Stomach (tissue), 9 donors: ENCODE data around the gene UBE2V1. TPM values are rescaled to one million over a fixed set of nuclear protein-coding genes. Genes with fewer than 3 reads are reported as not detected.

ENCODE experiments used
- DNase-seq, 2 donors: peaks; one replicate each; pipeline versions ENCODE4 v3.0.0 to v3.0.0-alpha.2; 2013 to 2019
- H3K27ac ChIP-seq, 5 donors: fragments of 200-600 bp in 4 of 5; sonication (generic) in 4 of 5; one replicate each; pipeline ENCODE4 v1.5.1; 2013 to 2019; ENCODE audit warnings: mild to moderate bottlenecking in 1 of 5, moderate library complexity in 1 of 5
- H3K27me3 ChIP-seq, 3 donors: fragments of 200-600 bp; sonication (generic); one replicate each; pipeline ENCODE4 v1.5.1; 2017 to 2019; ENCODE audit warnings: mixed run types in 1 of 3
- H3K36me3 ChIP-seq, 4 donors: fragments of 200-600 bp; sonication (generic); 1 replicate in 3 of 4; 2 replicates in 1 of 4; pipeline ENCODE4 v1.5.1; 2016 to 2019
- H3K4me1 ChIP-seq, 4 donors: fragments of 200-600 bp; sonication (generic); one replicate each; pipeline ENCODE4 v1.5.1; 2016 to 2019
- H3K4me3 ChIP-seq, 4 donors: fragments of 200-600 bp; sonication (generic) in 3 of 4; one replicate each; pipeline ENCODE4 v1.5.1; 2016 to 2019; ENCODE audit warnings: mild to moderate bottlenecking in 1 of 4
- H3K9me3 ChIP-seq, 4 donors: fragments of 200-600 bp; sonication (generic); one replicate each; pipeline ENCODE4 v1.5.1; 2016 to 2019
- CTCF ChIP-seq, 7 experiments: fragments of 450-650 bp in 4 of 7; fragments of 200-600 bp in 3 of 7; sonication (generic) in 3 of 7; IDR thresholded peaks; one replicate each; pipeline ENCODE4 v1.5.1; 2016 to 2019; ENCODE audit warnings: antibody characterized with exemption in 7 of 7, control low read depth in 2 of 7, mild to moderate bottlenecking in 1 of 7
- EP300 ChIP-seq: sonication (generic); formaldehyde crosslinking; IDR thresholded peaks from one replicate; pipeline ENCODE4 v1.6.1; 2017; ENCODE audit warnings: antibody characterized with exemption
- POLR2A ChIP-seq, 4 donors: fragments of 450-650 bp; IDR thresholded peaks; one replicate each; pipeline ENCODE4 v1.6.1; 2016; ENCODE audit warnings: antibody characterized with exemption in 4 of 4, control low read depth in 2 of 4, mild to moderate bottlenecking in 1 of 4, moderate library complexity in 1 of 4
- POLR2AphosphoS5 ChIP-seq, 3 donors: sonication (generic); formaldehyde crosslinking; IDR thresholded peaks; one replicate each; pipeline ENCODE4 v1.6.1; 2016; ENCODE audit warnings: antibody characterized with exemption in 3 of 3
- whole genome bisulfite sequencing, 5 donors: extraction: QIAGEN DNeasy Blood & Tissue Kit in 3 of 5; methylation state at CpG; one replicate each; pipeline versions ENCODE4 v1.1.5 to v1.1.7; 2013 to 2018; 5-methylcytosine and 5-hydroxymethylcytosine counted together
- intact Hi-C: fragments of 100-400 bp; cut with DNase I; formaldehyde crosslinking; loops from one replicate; pipeline ENCODE4 v1.15.1; 2023; ENCODE audit warnings: low total_unique reads
- polyA plus RNA-seq, 3 donors: library from polyadenylated mRNA; stranded (reverse); fragments of 200-250 nt; gene quantifications; one replicate each; pipeline ENCODE4 v1.2.3, GENCODE V29; 2013
- total RNA-seq, 5 donors: library from RNA; depleted of rRNA; stranded (reverse); fragments of >200 nt; gene quantifications; one replicate each; pipeline versions ENCODE4 v1.1.0 to v1.2.3, GENCODE V29; 2014 to 2016
- donor health status: healthy with polysubstance abuse.
- donor health status: Bipolar disorder and iron deficiency.
- donor health status: healthy.

Gene UBE2V1
- total and polyA plus RNA-seq, 8 donors, result 52.6 to 111 (median 72.5) TPM

DNA sequence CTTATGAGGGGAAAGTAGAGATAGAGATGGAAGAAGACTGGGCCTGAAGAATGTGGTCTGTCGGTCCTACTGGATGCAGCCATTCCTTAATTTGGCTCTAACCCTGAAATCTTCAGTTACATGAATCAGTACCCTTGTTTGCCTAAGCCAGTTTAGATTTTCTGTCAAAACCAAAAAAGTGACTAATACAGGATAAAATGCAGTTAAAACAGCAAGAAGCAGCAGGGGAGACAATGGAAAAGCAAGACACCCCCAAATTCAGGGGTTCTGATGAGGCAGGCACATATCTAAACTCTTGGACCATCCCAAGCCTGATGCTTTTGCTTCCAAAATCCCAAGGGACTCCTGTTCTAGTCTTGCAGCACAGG, 17.4 kb upstream of the UBE2V1 start:
- no peak for TF ChIP-seq CTCF (IDR thresholded peaks at IDR 0.05)
- no peak for TF ChIP-seq EP300
- no peak for TF ChIP-seq POLR2A (IDR thresholded peaks at IDR 0.05)
- TF ChIP-seq POLR2AphosphoS5 (IDR thresholded peaks at IDR 0.05), result no peak
- Histone ChIP-seq H3K27me3 (no peaks in the 10 kb centered on the region), H3K4me1 (peaks cover 0 to 71% (median 36%) of the 10 kb centered on the region in 4 donors), H3K27ac (peak overlapping the region in 3 of 5 donors; percentile 63 to 79 (median 66)), H3K36me3 (peaks cover 47 to 98% (median 89%) of the 10 kb centered on the region in 4 donors), H3K9me3 (no peaks in the 10 kb centered on the region), H3K4me3 (peak overlapping the region in 1 of 4 donors; percentile 14)
- WGBS, 5 donors, result 54 to 96% (median 95%) methylated on average over 1 of the region's 1 CpG
- no peak for DNase-seq
- intact Hi-C loops, result no loop called here

DNA sequence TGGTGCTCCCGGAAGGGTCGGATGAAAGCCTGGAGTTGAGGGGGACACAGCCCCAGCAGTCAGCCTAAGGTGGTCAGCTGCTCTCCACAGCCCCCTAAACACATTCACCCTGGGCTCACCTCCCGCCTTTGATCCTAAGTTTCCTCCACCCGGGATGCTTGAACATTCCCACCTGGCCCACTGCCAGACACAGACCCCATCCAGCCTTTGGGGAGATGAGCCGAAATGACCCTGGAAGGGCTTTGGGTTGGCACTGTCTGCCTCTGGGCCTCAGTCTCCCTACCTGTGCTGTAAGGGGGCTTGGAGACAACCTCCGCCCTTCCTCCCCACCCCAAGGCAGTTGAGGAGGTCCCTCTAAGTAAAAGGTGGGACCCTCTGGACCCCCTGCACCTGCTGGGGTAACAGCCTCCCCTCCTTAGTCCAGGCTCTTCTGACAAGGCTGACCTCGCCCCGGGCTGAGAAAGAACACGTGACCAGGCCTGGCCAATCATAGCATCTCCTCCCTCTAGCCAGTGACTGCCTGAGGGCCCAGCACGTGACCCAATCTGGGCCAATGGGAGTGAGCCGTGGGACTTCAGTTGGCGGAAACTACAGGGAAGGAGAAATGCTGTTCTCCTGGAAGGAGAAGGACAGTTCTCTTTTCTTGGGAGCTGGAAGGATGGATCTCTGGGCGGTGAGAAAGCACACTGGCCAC, 16.9 kb upstream of the UBE2V1 start:
- Histone ChIP-seq H3K27me3 (no peaks in the 10 kb centered on the region), H3K9me3 (no peaks in the 10 kb centered on the region), H3K36me3 (peaks cover 50 to 99% (median 89%) of the 10 kb centered on the region in 4 donors), H3K4me3 (peak overlapping the region in 2 of 4 donors; percentile 1 to 14), H3K4me1 (peaks cover 0 to 71% (median 36%) of the 10 kb centered on the region in 4 donors), H3K27ac (peak overlapping the region in 3 of 5 donors; percentile 63 to 79 (median 66))
- TF ChIP-seq POLR2AphosphoS5 (IDR thresholded peaks at IDR 0.05) (no peak), CTCF (IDR thresholded peaks at IDR 0.05) (no peak), POLR2A (IDR thresholded peaks at IDR 0.05) (no peak), EP300 (no peak)
- 84 to 94% (median 87%) methylated on average over 11 to 13 of the region's 13 CpGs for WGBS, 5 donors
- DNase-seq, result no peak
- intact Hi-C loops, result no loop called here

DNA sequence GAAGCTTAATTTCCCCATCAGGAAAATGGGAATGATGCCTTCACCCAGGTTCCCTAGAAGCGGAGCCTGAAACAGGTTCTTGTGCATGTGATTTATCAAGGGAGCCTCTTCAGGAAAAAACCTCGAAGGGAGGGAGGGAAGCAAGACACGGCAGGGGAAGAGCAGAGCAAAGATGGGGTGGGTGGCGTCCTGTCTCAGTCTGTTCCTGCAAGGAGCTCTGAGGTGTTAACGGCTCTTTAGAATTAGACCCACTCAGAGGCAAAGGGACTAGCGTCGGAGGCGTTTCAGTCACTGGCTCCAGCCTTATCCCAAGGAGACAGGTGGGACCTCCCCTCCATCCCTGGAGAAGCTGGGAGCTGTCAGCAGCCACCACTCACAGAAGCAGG, 15.6 kb upstream of the UBE2V1 start:
- Histone ChIP-seq H3K36me3 (peaks cover 63 to 99% (median 91%) of the 10 kb centered on the region in 4 donors), H3K27me3 (no peaks in the 10 kb centered on the region), H3K27ac (peak overlapping the region in 1 of 5 donors; percentile 79), H3K4me1 (peaks cover 0 to 60% (median 32%) of the 10 kb centered on the region in 4 donors), H3K9me3 (no peaks in the 10 kb centered on the region), H3K4me3 (no peak overlapping the region)
- WGBS, 5 donors, result 89 to 91% (median 90%) methylated on average over 8 of the region's 8 CpGs
- intact Hi-C loops, result no loop called here
- TF ChIP-seq POLR2A (IDR thresholded peaks at IDR 0.05) (no peak), CTCF (IDR thresholded peaks at IDR 0.05) (no peak), EP300 (no peak), POLR2AphosphoS5 (IDR thresholded peaks at IDR 0.05) (no peak)
- no peak for DNase-seq

DNA sequence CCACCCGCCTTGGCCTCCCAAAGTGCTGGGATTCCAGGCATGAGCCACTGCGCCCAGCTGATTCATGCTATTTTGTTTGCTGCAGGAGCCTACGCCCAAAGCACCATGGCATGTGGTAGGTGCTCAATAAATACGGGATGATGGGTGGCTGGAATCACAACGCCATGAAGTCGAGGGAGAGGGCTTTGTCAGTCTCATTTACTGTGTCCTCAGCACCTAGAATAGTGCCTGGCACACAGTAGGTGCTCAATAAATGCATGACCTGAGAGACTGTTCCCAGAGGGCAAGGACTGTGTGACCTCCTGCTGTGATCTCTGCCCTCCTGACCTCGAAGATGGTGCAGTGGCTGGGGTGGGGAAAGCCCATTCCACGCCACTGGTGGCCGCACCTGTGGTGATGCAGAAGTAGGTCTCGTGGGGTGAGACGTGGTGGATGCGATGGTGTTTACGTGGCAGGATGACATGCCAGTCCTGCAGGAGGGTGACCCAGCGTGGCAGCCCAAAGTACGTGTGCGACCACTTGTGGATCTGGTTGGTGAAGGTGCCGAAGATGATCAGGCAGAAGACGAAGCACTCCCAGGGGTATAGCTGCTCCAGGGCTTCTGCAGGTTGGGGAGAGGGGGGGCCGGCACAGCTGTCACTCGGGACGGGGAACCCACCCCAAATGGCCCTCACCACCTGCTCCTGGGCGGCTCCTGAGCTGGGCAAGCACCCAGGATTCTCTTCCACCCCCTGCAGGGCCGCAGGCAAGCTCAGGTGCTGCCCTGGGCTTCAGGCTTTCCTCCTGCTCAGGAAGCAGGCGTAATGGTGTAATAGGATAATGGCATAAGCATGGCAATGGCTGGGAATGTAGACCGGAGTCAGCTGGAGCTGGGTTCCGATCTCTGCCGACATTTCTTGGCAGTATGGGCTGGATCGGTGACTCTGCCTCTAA, 14.9 kb upstream of the UBE2V1 start:
- WGBS, 5 donors, result 89 to 93% (median 90%) methylated on average over 28 of the region's 28 CpGs
- no peak for TF ChIP-seq POLR2A (IDR thresholded peaks at IDR 0.05)
- TF ChIP-seq POLR2AphosphoS5 (IDR thresholded peaks at IDR 0.05), result no peak
- intact Hi-C loops, result no loop called here
- Histone ChIP-seq H3K27ac (peak overlapping the region in 2 of 5 donors; percentile 29 to 79), H3K4me3 (no peak overlapping the region), H3K9me3 (no peaks in the 10 kb centered on the region), H3K27me3 (no peaks in the 10 kb centered on the region), H3K4me1 (peaks cover 0 to 53% (median 29%) of the 10 kb centered on the region in 4 donors), H3K36me3 (peaks cover 64 to 96% (median 92%) of the 10 kb centered on the region in 4 donors)
- no peak for DNase-seq
